Measurements from ENCODE around the gene PMEPA1. TPM values are rescaled to one million over a fixed set of nuclear protein-coding genes. Genes with fewer than 3 reads are reported as not detected.

Gene PMEPA1
- total RNA-seq, 2 donors from 2014 or later, result 96.5 to 245 TPM

DNA sequence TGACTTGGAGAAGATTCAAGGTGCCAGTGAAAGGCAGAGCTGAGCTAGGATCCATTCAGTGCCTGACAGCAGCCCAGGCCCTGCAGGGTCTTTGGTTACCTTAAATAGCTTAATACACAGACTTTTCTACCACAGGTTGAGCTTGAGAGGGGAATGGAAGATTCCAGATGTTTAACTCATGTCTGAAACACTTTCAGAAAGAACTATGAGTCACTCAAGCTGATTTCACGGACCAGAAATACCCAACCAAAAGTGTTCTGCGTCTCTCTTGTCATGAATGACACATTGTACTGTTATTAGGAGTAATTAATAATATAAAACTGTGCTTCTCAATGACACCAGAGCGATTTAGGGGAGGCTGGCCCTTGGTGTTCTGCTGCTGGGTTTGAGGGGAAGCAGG, 6.4 kb upstream of the PMEPA1 start:
- 81% methylated on average over 3 of the region's 3 CpGs for WGBS
- Histone ChIP-seq H3K36me3 (no peaks in the 10 kb centered on the region), H3K4me3 (no peak overlapping the region), H3K4me1 (replicated peaks) (peaks cover 3% of the 10 kb centered on the region), H3K27me3 (replicated peaks; ENCODE audit: insufficient read depth) (no peaks in the 10 kb centered on the region), H3K27ac (peak overlapping the region; percentile 77 to 99), H3K9me3 (no peaks in the 10 kb centered on the region)
- intact Hi-C loops (cut with DNase I), result loop anchor here (10.0 kb wide), 1 partner anchor 321 kb away; the partner anchor contains the start of gene RBM38
- no peak for TF ChIP-seq POLR2AphosphoS5 (IDR thresholded peaks at IDR 0.05)
- TF ChIP-seq POLR2A (IDR thresholded peaks at IDR 0.05), result no peak
- TF ChIP-seq, protein P1, sequence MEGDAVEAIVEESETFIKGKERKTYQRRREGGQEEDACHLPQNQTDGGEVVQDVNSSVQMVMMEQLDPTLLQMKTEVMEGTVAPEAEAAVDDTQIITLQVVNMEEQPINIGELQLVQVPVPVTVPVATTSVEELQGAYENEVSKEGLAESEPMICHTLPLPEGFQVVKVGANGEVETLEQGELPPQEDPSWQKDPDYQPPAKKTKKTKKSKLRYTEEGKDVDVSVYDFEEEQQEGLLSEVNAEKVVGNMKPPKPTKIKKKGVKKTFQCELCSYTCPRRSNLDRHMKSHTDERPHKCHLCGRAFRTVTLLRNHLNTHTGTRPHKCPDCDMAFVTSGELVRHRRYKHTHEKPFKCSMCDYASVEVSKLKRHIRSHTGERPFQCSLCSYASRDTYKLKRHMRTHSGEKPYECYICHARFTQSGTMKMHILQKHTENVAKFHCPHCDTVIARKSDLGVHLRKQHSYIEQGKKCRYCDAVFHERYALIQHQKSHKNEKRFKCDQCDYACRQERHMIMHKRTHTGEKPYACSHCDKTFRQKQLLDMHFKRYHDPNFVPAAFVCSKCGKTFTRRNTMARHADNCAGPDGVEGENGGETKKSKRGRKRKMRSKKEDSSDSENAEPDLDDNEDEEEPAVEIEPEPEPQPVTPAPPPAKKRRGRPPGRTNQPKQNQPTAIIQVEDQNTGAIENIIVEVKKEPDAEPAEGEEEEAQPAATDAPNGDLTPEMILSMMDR (IDR thresholded peaks at IDR 0.05), result no peak
- DNase-seq (ENCODE audit: low spot score), result no peak

DNA sequence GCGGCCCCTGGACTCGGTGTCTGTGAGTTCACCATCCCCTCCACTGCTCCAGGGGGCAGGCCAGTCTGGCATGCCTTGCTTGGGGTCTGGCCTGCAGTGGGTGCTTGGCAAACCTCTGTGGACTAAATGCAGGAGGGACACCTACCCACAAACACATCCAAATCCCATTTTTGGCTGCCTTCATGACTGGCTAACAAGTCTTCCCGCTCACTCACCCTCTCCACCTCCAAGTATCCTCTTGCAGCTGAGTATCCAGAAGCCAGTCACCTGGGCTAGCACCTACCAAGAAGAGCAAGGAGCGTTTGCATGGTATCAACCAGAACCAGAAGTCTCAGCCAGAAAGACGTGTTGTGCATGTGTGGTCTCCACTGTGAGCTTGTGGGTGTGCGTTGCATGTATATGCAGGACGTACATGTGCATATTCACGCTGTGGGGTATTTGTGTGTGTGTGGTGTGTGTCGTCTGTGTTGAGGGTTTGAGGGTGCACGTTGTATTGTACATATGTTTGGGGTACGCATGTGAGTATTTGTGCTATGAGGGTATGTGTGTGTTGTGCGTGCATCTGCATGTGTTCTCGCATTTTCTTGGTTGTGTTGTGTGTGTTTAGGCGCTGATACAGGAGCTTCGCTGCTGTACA, 5.6 kb upstream of the PMEPA1 start:
- TF ChIP-seq POLR2A (IDR thresholded peaks at IDR 0.05) (no peak), POLR2AphosphoS5 (IDR thresholded peaks at IDR 0.05) (no peak)
- TF ChIP-seq, protein P1 (IDR thresholded peaks at IDR 0.05), result no peak
- no peaks in the 10 kb centered on the region for H3K27me3 ChIP-seq (replicated peaks; ENCODE audit: insufficient read depth)
- H3K36me3 ChIP-seq, result no peaks in the 10 kb centered on the region
- H3K4me1 ChIP-seq (replicated peaks), result peaks cover 3% of the 10 kb centered on the region
- 86% methylated on average over 15 of the region's 15 CpGs for WGBS
- no peak overlapping the region for H3K4me3 ChIP-seq
- no peak for DNase-seq (ENCODE audit: low spot score)
- intact Hi-C loops (cut with DNase I), result loop anchor here (10.0 kb wide), 1 partner anchor 321 kb away; the partner anchor contains the start of gene RBM38
- peak overlapping the region; percentile 77 to 99 for H3K27ac ChIP-seq
- no peaks in the 10 kb centered on the region for H3K9me3 ChIP-seq

DNA sequence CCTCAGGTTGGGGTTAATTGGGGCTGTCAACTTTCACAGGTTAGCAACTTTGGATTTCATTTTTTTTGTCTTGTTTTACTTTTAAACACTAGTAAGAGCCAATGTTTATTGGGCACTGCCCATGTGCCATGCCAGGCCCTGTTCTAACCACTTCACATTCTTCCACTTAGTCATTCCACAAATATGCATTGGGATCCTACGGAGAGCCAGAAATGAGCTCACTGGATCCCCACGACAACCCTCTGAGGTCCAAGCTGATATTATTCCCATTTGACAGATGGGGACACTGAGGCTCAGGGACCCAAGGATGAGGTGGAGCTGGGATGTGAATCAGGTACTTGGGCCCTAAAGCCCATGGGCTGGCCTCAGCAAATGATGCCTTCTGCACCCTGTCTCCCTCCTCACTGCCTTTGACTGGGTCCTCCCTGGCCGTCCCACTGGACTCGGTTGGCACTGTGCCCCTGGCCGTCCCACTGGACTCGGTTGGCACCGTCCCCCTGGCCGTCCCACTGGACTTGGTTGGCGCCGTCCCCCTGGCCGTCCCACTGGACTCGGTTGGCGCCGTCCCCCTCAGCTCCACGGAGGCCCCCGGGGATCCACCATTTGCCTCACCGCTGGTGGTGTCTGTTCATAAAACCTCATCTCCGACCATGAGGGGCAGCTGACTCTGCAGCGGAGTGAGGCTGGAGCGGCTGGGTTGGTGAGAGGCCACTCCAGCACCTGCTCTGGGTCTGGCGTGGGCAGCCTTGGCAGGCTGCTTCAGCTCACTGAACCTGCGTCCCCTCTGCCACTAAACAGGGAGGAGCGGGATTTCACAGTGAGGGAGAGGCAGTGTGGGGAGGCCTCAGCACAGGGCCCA, 4.8 kb upstream of the PMEPA1 start:
- no peak for DNase-seq (ENCODE audit: low spot score)
- no peak for TF ChIP-seq POLR2A (IDR thresholded peaks at IDR 0.05)
- TF ChIP-seq, protein P1 (IDR thresholded peaks at IDR 0.05), result no peak
- peak; percentile 27 for TF ChIP-seq POLR2AphosphoS5 (IDR thresholded peaks at IDR 0.05)
- Histone ChIP-seq H3K4me1 (replicated peaks) (peaks cover 3% of the 10 kb centered on the region), H3K9me3 (no peaks in the 10 kb centered on the region), H3K4me3 (no peak overlapping the region), H3K27ac (peak overlapping the region; percentile 98 to 99), H3K36me3 (no peaks in the 10 kb centered on the region), H3K27me3 (replicated peaks; ENCODE audit: insufficient read depth) (no peaks in the 10 kb centered on the region)
- 86% methylated on average over 23 of the region's 23 CpGs for WGBS
- intact Hi-C loops (cut with DNase I), result loop anchor here (10.0 kb wide), 1 partner anchor 320 kb away; the partner anchor contains the start of gene RBM38

DNA sequence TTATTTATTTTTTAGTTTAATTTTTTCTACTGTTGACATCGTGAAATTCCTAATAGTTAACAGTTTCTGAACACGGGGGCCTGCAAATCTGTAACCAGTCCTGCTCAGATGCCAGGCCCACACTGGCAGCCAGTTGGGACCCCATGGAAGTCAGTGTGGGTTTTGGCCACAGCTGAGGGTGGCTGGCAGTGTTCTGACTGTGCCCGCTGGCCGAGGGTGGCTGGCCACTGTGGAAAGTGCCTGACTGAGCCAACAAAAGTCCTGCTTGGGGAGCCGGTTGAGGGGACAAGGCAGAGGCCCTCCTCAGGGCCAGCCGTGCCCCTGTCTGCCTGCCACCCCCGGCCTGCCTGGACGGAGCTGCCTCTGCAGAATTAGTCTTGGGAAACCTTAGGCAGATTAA, 4.1 kb upstream of the PMEPA1 start:
- DNase-seq (ENCODE audit: low spot score), result no peak
- peaks cover 3% of the 10 kb centered on the region for H3K4me1 ChIP-seq (replicated peaks)

More for the DNA sequence above, 4.1 kb upstream of the PMEPA1 start:
- Histone ChIP-seq H3K36me3 (no peaks in the 10 kb centered on the region), H3K9me3 (no peaks in the 10 kb centered on the region), H3K27me3 (replicated peaks; ENCODE audit: insufficient read depth) (no peaks in the 10 kb centered on the region), H3K27ac (peak overlapping the region; percentile 98 to 99), H3K4me3 (no peak overlapping the region)
- intact Hi-C loops (cut with DNase I), result loop anchor here (10.0 kb wide), 1 partner anchor 319 kb away; the partner anchor contains the start of gene RBM38
- WGBS, result 75% methylated on average over 8 of the region's 8 CpGs
- no peak for TF ChIP-seq POLR2AphosphoS5 (IDR thresholded peaks at IDR 0.05)
- TF ChIP-seq, protein P1 (IDR thresholded peaks at IDR 0.05), result no peak
- no peak for TF ChIP-seq POLR2A (IDR thresholded peaks at IDR 0.05)
